Inflammatory macrophage (primary cell): ENCODE results near the gene SOBP.

Experiments
- DNase-seq, 2 donors: peaks; one replicate each; pipeline ENCODE4 v3.0.0-alpha.2; 2020 to 2022

SOBP gene

GRCh38 chr6:107642095-107642860 is 152.4 kb downstream of the SOBP start:
- no peak for DNase-seq

GRCh38 chr6:107642861-107643328 is 153.0 kb downstream of the SOBP start:
- DNase-seq, result no peak

- no peak for DNase-seq
Measured at GRCh38 chr6:107644513-107644912, 154.6 kb downstream of the SOBP start.

- DNase-seq, result no peak
Measured at GRCh38 chr6:107645740-107646139, 155.8 kb downstream of the SOBP start.

GRCh38 chr6:107646176-107646575 is 156.3 kb downstream of the SOBP start:
- DNase-seq, result no peak

- no peak for DNase-seq
Measured at GRCh38 chr6:107646776-107647438, 157.0 kb downstream of the SOBP start.

- peak in 1 of 2 donors; percentile 23 for DNase-seq
Measured at GRCh38 chr6:107647439-107647948, 157.6 kb downstream of the SOBP start.

GRCh38 chr6:107648983-107649382 is 159.1 kb downstream of the SOBP start:
- DNase-seq, result no peak

- peak; percentile 61 to 67 for DNase-seq
Measured at GRCh38 chr6:107652526-107653182, 162.7 kb downstream of the SOBP start.

GRCh38 chr6:107653183-107653580 is 163.3 kb downstream of the SOBP start:
- DNase-seq, result no peak

GRCh38 chr6:107653861-107654394 is 164.0 kb downstream of the SOBP start:
- DNase-seq, result no peak

- peak; percentile 90 to 94 for DNase-seq
Measured at GRCh38 chr6:107654764-107655163, 164.8 kb downstream of the SOBP start.

- DNase-seq, result peak; percentile 43 to 57
Measured at GRCh38 chr6:107655245-107655644, 165.3 kb downstream of the SOBP start.

- DNase-seq, result no peak
Measured at GRCh38 chr6:107655864-107656263, 165.9 kb downstream of the SOBP start.

GRCh38 chr6:107656401-107656800 is 166.5 kb downstream of the SOBP start:
- peak; percentile 34 to 35 for DNase-seq

- DNase-seq, result no peak
Measured at GRCh38 chr6:107656883-107657282, 167.0 kb downstream of the SOBP start.

GRCh38 chr6:107657373-107657754 is 167.4 kb downstream of the SOBP start:
- no peak for DNase-seq

GRCh38 chr6:107657755-107658461 is 168.0 kb downstream of the SOBP start:
- peak; percentile 79 to 83 for DNase-seq

- DNase-seq, result no peak
Measured at GRCh38 chr6:107658920-107659865, 169.3 kb downstream of the SOBP start.

- DNase-seq, result no peak
Measured at GRCh38 chr6:107660839-107661238, 170.9 kb downstream of the SOBP start.

- DNase-seq, result no peak
Measured at GRCh38 chr6:107661291-107661690, 171.4 kb downstream of the SOBP start.
